Endodermal cell (in vitro differentiated cells): ENCODE measurements around the gene PLCB1. TPM values are rescaled to one million over a fixed set of nuclear protein-coding genes. Genes with fewer than 3 reads are reported as not detected.
"Not testable (repeated sequence)": the region's sequence is repeated elsewhere in the genome, so short reads cannot be mapped to it uniquely, and the experiment has no call there.

Source experiments
- DNase-seq: peaks from one replicate; pipeline ENCODE4 v3.0.0-alpha.2; 2017
- H3K27ac ChIP-seq: 2 replicates; pipeline ENCODE4 v1.5.1; 2013; ENCODE audit warnings: mild to moderate bottlenecking, low read depth, low read length, moderate library complexity
- H3K27me3 ChIP-seq: 2 replicates; pipeline ENCODE4 v1.6.1; 2013; ENCODE audit warnings: mild to moderate bottlenecking, low read length, moderate library complexity; ENCODE audit not compliant: insufficient read depth, control insufficient read depth, poor library complexity, severe bottlenecking
- H3K36me3 ChIP-seq: 2 replicates; pipeline ENCODE4 v1.7.0; 2013; ENCODE audit warnings: mild to moderate bottlenecking, low read length, moderate library complexity; ENCODE audit not compliant: control insufficient read depth, insufficient read depth
- H3K4me1 ChIP-seq: one replicate; pipeline ENCODE4 v1.7.0; 2013; ENCODE audit warnings: low read length; ENCODE audit not compliant: control insufficient read depth, insufficient read depth
- H3K4me3 ChIP-seq: 2 replicates; pipeline ENCODE4 v1.5.1; 2013; ENCODE audit warnings: mild to moderate bottlenecking, low read length, moderate library complexity
- H3K9ac ChIP-seq: 2 replicates; pipeline ENCODE4 v1.6.1; 2013; ENCODE audit warnings: mild to moderate bottlenecking, low read length, moderate library complexity; ENCODE audit not compliant: poor library complexity, severe bottlenecking; ENCODE audit errors: extremely low read depth
- H3K9me3 ChIP-seq: 2 replicates; pipeline ENCODE4 v1.6.1; 2013; ENCODE audit warnings: mild to moderate bottlenecking, low read length, moderate library complexity; ENCODE audit not compliant: control insufficient read depth
- H3K27ac Mint-ChIP-seq: 2 replicates; pipeline ENCODE4 v1.8.0; 2020; ENCODE audit warnings: mixed read lengths
- H3K27me3 Mint-ChIP-seq: 2 replicates; pipeline ENCODE4 v1.8.0; 2021; ENCODE audit warnings: mild to moderate bottlenecking, mixed read lengths; ENCODE audit not compliant: insufficient read depth
- H3K36me3 Mint-ChIP-seq: 2 replicates; pipeline ENCODE4 v1.8.0; 2020; ENCODE audit warnings: low read depth, mixed read lengths
- H3K4me1 Mint-ChIP-seq: 2 replicates; pipeline ENCODE4 v1.8.0; 2020; ENCODE audit warnings: mixed read lengths
- H3K4me3 Mint-ChIP-seq: 2 replicates; pipeline ENCODE4 v1.8.0; 2020; ENCODE audit warnings: mild to moderate bottlenecking, moderate library complexity, mixed read lengths
- H3K9me3 Mint-ChIP-seq: 2 replicates; pipeline ENCODE4 v1.8.0; 2020; ENCODE audit warnings: mild to moderate bottlenecking, mixed read lengths
- CTCF ChIP-seq: fragments of 200-600 bp; sonication (generic); conservative IDR thresholded peaks from 2 replicates; pipeline ENCODE4 v1.5.0; 2021; ENCODE audit warnings: antibody characterized with exemption, mild to moderate bottlenecking
- WGBS, 2 experiments: methylation state at CpG; one replicate each; pipeline versions ENCODE4 v1.1.5 to v1.1.7; 2013; ENCODE audit warnings: missing lambda C conversion rate in 2 of 2, mixed read lengths in 1 of 2; ENCODE audit not compliant: insufficient coverage in 1 of 2, insufficient read length in 1 of 2; 5-methylcytosine and 5-hydroxymethylcytosine counted together
- total RNA-seq, 2 donors: library from RNA; stranded (reverse); fragmentation: NEBNext Ultra II Directional in 1 of 2; extraction: Animal tissue kit (Norgen Biotek cat#: 25700) in 1 of 2; gene quantifications; 2 replicates in 1 of 2; 3 replicates in 1 of 2; pipeline ENCODE4 v1.2.1, GENCODE V29; 2021

The PLCB1 gene
- total RNA-seq, 2 donors from 2014 or later, result 15.3 to 16.5 TPM

GRCh38 chr20:8589956-8590355, 457.9 kb downstream of the PLCB1 start:
- Histone ChIP-seq H3K27me3 (no peaks in the 10 kb centered on the region), H3K9ac (no peak overlapping the region)
- 91 to 95% methylated on average over 1 to 4 of the region's 4 CpGs for WGBS, 2 experiments

GRCh38 chr20:8600910-8601541, 469.0 kb downstream of the PLCB1 start:
- Mint-ChIP-seq H3K27ac (peak overlapping the region; percentile 81), H3K4me3 (peak overlapping the region; percentile 62)
- H3K4me1 ChIP-seq, H3K27me3 Mint-ChIP-seq, H3K4me1 Mint-ChIP-seq, H3K9me3 Mint-ChIP-seq, H3K9me3 ChIP-seq, DNase-seq, H3K36me3 Mint-ChIP-seq, H3K9ac ChIP-seq, H3K27ac ChIP-seq, H3K27me3 ChIP-seq, H3K36me3 ChIP-seq: not testable (repeated sequence)
- 76 to 100% methylated on average over 1 to 3 of the region's 18 CpGs for WGBS, 2 experiments
- H3K4me3 ChIP-seq, result peak overlapping the region; percentile 68

More at GRCh38 chr20:8589956-8590355, 457.9 kb downstream of the PLCB1 start:
- H3K4me1 Mint-ChIP-seq, result no peaks in the 10 kb centered on the region
- peaks cover 5% of the 10 kb centered on the region for H3K36me3 Mint-ChIP-seq
- Histone ChIP-seq H3K36me3 (no peaks in the 10 kb centered on the region), H3K27ac (no peak overlapping the region), H3K4me1 (no peaks in the 10 kb centered on the region), H3K9me3 (no peaks in the 10 kb centered on the region), H3K4me3 (no peak overlapping the region)
- H3K27me3 Mint-ChIP-seq, result no peaks in the 10 kb centered on the region
- peaks cover 9% of the 10 kb centered on the region for H3K9me3 Mint-ChIP-seq
- no peak overlapping the region for H3K4me3 Mint-ChIP-seq
- no peak for TF ChIP-seq CTCF
- H3K27ac Mint-ChIP-seq, result no peak overlapping the region
- no peak for DNase-seq

- H3K4me3 ChIP-seq, result peak overlapping the region; percentile 68
- peaks cover 7% of the 10 kb centered on the region for H3K4me1 Mint-ChIP-seq
- no peak overlapping the region for H3K27ac ChIP-seq
- peak overlapping the region; percentile 62 for H3K4me3 Mint-ChIP-seq
- no peaks in the 10 kb centered on the region for H3K27me3 Mint-ChIP-seq
- no peaks in the 10 kb centered on the region for H3K27me3 ChIP-seq
- 80 to 91% methylated on average over 1 of the region's 1 CpG for WGBS, 2 experiments
- H3K4me1 ChIP-seq, result no peaks in the 10 kb centered on the region
- no peaks in the 10 kb centered on the region for H3K9me3 Mint-ChIP-seq
- no peaks in the 10 kb centered on the region for H3K9me3 ChIP-seq
- no peak for DNase-seq
- H3K27ac Mint-ChIP-seq, result no peak overlapping the region
- TF ChIP-seq CTCF, result no peak
- H3K36me3 ChIP-seq, result no peaks in the 10 kb centered on the region
- H3K9ac ChIP-seq, result no peak overlapping the region
- H3K36me3 Mint-ChIP-seq, result no peaks in the 10 kb centered on the region
Measured at GRCh38 chr20:8601542-8601912, 469.5 kb downstream of the PLCB1 start.
